C4-2B (cell line): Measurements from ENCODE around the gene CRY2.

Experiments
- ZFX ChIP-seq: fragments of 450-650 bp; IDR thresholded peaks from 2 replicates; pipeline ENCODE4 v1.6.1; 2017
- TF ChIP-seq, protein P1 (sequence below): fragments of 450-650 bp; conservative IDR thresholded peaks from 2 replicates; pipeline ENCODE4 v1.5.1; 2017; ENCODE audit warnings: mild to moderate bottlenecking

DNA sequence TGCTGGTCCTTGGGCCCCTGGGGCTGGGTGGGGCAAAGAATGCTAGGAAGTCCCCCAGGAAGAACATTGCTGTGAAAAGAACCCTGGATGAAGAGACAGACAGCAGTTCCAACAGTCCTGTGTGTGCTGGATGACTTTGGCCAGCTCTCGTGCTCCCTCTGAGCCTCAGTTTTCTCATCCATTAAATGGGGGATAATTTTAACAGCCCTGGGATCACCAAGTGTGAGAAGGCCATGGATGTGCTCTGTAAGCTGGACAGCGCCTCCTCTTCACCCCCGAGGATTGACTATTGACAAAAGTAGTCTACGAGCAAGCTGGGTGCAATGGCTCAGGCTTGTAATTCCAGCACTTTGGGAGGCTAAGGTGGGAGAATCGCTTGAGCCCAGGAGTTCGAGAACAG, 77.7 kb downstream of the CRY2 start:
- TF ChIP-seq, protein P1, sequence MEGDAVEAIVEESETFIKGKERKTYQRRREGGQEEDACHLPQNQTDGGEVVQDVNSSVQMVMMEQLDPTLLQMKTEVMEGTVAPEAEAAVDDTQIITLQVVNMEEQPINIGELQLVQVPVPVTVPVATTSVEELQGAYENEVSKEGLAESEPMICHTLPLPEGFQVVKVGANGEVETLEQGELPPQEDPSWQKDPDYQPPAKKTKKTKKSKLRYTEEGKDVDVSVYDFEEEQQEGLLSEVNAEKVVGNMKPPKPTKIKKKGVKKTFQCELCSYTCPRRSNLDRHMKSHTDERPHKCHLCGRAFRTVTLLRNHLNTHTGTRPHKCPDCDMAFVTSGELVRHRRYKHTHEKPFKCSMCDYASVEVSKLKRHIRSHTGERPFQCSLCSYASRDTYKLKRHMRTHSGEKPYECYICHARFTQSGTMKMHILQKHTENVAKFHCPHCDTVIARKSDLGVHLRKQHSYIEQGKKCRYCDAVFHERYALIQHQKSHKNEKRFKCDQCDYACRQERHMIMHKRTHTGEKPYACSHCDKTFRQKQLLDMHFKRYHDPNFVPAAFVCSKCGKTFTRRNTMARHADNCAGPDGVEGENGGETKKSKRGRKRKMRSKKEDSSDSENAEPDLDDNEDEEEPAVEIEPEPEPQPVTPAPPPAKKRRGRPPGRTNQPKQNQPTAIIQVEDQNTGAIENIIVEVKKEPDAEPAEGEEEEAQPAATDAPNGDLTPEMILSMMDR = no peak
- TF ChIP-seq ZFX = no peak
